Measurements from ENCODE around the gene M1AP.
"Not testable (repeated sequence)": the region's sequence is repeated elsewhere in the genome, so short reads cannot be mapped to it uniquely, and the experiment has no call there.

M1AP gene

GRCh38 chr2:74561022-74561421 is 87.1 kb downstream of the M1AP start:
- not testable (repeated sequence) for DNase-seq

DNA sequence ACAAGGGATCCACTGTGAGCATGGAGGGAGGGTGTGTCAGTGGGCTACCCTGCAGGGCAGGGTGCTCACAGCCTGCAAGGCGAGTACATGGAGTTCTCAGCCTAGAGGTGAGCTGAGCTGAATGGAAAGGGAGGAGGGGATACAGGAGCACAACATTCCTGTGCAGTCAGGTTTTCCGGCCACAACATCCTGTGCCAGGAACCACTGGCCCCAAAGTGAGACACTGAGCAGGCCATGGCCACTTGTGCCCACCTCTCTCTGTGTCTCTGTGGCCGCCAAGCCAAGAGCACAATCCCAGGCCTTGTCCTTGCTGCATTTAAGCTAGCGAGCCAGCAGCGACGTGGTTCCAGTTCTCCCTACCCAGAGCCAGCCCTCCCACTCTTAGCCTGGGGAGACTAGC is 87.5 kb downstream of the M1AP start:
- no peak for DNase-seq

DNA sequence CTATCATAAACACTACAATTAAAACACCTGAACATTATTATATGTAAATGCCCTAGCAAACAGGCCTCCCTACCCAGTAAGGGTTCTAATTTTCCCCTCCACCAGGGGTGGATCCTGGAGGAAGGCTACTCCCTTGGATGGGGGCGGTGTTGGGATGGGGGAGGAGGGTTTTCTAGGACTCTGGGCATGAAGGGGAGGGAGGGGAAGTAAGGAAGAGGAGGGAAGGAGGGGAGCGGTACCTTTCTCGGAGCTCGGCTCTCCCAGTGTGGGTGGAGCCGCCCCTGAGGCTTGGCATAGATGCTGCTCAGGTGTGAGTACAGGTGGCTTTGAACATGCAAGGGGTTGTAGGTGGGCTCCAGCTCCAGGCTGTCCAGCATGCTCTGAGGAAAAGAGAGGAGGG is 88.2 kb downstream of the M1AP start:
- no peak for DNase-seq

DNA sequence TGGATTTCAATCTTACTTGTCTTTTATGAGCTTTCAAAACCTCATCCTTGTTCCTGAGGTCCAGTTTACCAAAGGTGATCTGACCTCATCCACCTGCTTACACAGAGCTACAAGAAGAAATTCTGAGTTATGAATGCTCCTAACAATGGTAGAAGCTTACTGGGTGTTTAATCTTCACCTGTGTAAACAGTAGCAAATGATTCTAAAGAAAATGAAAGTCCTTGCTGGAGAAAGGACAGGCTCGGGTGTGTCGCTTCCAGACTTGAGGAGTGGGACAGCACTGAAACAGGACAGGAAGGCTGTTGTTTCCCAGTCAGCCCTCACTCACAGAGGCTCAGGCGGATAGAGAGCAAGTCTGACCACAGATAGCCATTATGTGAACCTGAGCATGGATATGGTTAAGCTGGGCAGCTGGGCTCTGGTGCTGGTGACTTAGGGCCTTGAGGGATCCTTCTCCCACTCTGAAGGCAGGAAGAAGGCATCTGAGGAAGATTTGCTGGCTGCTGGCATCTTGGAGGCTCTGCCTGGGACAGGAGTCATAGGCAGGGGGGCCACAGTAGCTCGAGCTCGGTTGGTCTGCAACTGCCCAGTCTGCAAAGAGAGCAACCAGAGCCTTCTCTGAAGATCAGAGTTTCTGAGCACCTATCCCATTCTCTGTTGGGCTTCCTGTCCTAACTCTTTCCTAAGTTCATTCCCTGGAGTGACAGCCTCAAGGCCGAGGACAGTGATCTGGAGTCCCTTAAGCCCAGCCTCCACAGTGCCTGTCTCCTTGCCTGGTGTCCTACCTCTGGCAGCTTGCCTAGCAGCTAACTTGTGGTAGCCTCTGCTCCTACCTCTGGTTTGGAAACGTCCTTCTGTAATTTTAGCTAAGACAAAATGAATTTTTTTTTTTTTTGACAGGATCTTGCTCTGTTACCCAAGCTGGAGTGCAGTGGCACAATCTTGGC is 89.6 kb downstream of the M1AP start:
- no peak for DNase-seq

DNA sequence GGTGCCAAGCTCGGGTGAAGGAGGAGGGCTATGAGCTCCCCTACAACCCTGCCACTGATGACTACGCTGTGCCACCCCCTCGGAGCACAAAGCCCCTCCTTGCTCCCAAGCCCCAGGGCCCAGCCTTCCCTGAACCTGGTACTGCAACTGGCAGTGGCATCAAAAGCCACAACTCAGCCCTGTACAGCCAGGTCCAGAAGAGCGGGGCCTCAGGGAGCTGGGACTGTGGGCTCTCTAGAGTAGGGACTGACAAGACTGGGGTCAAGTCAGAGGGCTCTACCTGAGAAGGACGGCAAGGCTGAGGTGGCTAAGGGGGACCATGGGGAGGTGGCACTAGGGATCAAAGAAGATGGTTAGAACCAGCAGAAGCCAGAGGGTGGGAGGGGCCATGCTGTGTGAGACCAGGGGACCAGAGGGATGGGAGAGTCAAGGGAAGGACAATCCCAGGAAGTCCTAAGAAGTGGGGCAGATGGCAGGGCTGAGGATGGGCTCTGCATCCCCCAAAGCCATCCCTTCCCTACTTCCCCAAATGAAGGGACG is 91.2 kb downstream of the M1AP start:
- DNase-seq, result no peak

GRCh38 chr2:74556159-74556558 is 92.0 kb downstream of the M1AP start:
- DNase-seq, result no peak

DNA sequence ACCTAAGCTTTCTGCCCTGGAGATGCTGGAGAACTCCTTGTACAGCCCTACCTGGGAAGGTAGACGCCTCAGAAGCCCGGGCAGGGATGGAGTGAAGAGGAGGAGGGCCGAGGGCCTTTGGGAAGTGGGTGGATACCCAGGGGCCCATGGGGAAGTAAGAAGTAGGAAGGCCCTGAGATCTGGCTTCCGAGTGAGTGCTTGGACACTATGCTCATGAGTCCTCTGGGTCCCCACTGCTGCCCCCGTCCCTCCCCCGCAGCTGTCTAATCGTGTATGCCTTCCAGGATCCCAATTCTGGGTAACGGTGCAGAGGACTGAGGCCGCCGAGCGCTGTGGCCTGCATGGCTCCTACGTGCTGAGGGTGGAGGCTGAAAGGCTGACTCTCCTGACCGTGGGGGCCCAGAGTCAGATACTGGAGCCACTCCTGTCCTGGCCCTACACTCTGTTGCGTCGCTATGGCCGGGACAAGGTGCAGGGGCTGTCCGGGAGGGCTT is 92.5 kb downstream of the M1AP start:
- DNase-seq, result no peak

GRCh38 chr2:74554820-74555531 is 93.2 kb downstream of the M1AP start:
- peak; percentile 54 for DNase-seq

DNA sequence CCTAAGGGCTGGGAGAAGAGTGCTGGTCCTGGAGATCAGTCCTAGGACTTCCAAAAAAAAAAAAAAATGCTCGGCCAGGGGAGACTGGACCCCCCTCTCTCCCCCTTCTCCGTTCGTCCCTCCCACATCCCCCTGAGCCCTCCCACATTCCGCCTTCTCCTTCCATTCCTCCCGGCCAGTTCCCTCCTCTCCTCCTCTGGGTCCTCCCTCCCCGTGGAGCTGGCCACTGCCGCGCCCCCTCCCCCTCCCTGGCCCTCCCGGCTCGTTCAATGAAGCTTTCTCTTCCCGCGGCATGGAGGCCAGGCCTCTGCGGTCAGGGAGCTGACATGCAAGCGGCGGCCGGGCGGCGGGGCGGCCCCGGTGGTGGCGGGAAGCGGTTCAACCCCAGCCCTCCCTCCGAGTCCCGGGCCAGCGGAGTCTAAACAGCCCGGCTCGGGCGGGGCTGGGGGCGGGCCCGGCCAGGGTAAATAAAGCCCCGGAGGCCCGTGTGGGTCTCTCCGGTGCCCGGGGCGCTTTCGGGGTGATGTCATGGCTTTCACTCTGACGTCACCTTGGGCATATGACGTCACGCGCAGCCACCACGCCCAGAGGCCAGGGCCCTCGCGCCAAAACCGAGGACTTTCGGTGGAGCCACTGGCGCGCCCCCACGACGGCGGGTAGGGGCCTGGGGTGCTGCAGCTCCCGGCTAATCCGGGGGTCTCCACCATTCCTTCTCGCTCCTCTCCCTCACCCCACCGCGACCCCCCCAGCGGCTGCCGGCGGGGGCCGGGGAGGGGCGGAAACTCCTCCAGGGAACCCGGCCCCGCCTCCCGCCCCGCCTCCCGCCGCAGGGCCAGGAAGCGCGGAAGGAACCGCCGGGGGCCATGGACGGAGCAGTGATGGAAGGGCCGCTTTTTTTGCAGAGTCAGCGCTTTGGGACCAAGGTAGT is 94.0 kb downstream of the M1AP start, which contains the start of the genes DOK1 and LOXL3:
TSS of gene DOK1 (plus strand) at position 829 of the 928 bp plus-strand sequence. CDS start at position 864, 35 bp downstream.
TSS of gene LOXL3 (minus strand) at position 51 of the 928 bp plus-strand sequence. CDS start 1,308 bp downstream, outside the sequence.
- DNase-seq, result peak; percentile 90

- DNase-seq, result no peak
Measured at GRCh38 chr2:74552914-74553811, 95.0 kb downstream of the M1AP start.

- DNase-seq, result no peak
Measured at GRCh38 chr2:74551942-74552913, 95.9 kb downstream of the M1AP start.

DNA sequence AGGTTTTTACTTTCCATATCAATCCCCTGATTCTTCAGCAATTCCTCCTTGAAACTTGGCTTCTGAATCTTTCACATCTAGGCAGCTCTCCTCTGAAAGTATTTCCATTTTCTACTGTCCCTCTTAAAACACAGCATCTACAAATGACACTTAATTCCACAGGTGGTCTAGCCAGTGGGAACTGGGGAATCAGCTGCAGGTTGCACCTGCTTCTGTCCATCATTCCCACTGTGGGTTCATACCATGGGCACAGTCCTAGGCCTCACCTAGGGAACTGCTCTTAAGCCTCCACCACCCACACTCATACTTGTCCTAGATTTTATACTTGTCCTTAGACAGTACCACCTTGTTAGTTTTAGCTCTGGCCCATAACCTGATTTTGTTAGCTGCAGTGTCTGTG is 96.6 kb downstream of the M1AP start:
- DNase-seq, result no peak

GRCh38 chr2:74550231-74550630 is 97.9 kb downstream of the M1AP start:
- no peak for DNase-seq

DNA sequence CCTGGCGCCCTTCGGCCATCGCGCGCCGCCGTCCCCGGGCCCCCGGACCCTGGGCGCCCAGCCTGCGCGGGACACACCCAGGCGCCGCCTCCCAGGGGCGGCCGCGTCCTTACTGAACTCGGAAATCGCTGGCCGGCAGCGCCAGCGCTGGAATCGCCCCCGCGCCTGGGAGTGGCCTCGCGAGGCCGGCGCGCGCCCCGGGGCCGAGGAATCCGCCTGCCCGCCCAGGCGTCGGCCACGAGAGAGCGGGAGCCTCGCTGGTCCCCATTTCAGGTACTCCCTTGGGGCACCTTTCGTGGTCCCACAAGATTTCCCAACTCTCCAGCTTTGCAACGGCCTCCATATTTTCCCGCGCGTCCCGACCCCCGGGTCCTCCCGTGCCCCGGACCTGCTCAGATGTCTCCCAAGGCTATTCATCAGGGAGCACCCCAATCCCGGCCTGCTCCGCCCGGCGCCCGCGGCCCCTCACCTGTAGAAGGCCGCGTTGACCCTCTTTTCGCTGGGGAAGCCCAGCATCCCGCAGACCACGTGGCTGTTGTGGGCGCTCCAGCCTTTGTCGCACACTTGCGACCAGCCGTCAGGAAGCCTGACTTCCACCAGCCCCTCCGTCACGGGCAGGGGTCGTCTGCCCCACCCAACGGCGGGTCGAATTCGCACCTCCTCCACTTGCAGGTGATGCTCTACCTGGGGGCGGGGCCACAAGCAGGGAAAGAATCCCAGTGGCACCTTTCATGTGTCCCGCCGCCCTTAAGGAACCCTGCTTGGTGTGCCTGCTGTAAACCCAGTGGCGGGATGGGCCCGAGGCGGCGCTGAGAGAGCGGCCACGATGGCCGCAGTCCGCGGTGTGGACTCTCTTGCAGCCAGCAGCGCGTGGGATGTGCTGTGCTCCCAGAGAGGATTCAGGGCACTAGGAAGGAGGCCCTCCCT is 99.0 kb downstream of the M1AP start:
- peak; percentile 20 for DNase-seq

DNA sequence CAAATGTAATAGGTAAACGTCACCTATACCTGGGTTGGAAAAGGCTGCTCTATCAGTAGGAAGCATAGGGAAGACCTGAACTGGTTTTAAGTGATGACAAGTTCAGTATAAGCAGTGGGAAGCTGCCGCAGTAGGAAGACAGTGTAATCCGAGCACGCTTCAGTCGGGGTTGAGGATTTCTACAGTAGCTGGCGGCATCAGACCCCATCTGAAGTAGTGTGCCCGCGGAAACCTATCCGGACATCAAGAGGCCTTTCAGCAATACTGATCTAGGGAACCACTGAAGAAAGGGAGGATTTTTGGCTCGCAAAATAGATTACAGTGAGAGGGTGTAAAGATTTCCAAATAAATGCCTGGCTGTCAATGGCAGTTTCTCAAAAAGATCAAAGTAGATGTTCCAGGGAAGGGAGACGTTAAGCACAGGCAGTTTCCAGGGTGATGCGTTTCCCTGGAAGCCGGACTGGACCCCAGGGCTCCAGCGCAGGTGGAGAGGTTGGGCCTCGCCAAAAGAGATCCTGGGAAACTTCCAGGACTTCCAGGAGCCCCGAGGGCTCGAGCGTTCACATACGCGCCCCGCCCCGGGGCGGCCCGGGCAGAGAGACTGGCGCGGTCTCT is 99.7 kb downstream of the M1AP start:
- no peak for DNase-seq

DNA sequence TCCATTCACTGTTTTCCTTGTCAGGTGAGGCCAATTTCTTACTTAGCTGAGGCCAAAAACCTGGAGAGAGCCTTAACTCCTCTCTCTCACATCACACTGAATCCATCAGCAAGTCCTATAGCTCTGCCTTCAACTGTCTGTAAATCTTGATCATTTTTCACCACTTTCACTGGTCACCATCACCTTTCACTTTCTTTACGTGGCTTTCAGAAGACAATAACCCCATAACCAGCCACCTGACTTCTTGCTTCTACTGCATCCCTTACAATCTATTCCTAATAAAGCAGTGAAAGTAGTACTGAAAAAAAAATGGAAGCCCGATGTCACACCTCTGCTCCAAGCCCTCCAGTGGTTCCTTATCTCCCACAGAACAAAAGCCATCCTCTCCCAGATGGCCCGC is 102.1 kb downstream of the M1AP start:
- DNase-seq, result no peak

DNA sequence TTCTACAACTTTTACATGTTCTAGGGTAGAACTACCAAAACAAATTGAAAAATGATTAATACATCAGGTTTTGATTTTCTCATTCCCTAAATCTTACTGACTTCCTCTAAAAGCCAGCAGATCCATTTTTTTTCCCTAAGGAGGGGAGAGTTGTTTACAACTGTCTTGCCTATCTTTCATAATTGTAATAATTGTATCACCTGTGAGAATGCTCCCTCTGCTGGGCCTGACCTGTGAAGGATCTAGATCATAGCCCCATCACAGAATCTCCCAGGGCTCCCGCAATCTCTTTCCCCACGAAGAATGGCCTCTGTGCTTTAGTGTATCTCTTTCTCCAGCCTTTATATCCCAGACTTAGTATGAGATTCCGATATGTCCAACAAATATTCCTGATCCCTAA is 103.5 kb downstream of the M1AP start:
- no peak for DNase-seq

DNA sequence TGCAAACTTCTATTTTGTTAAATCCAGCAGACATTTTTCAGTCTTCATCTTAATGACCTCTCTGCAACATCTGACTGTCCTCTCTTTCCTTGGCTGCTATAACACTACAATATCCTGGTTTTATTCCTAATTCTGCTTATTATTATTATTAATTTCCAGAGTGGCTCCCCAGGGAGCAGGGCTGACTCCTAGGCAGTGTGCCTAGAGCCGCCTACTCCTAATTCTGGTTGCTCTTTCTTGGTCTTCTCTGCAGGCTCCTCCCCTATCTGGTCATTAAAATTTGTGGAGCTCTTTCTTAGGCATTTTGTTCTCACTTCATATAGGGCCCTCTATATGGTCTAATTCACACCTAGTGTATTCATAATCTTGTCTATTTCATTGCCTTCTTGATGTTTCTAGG is 105.2 kb downstream of the M1AP start:
- DNase-seq, result no peak

Measured in activated CD4-positive, alpha-beta T cell treated with anti-CD3 and anti-CD28 coated beads, Interleukin-10, Interleukin-2, amounts not matched to agents 100 ng/mL and 50 ng/mL, durations not matched to agents 16 hours and 8 hours (primary cell).